Measurements from ENCODE around the gene HYAL4.
A peak's percentile ranks its signal among the peaks of the same experiment; 100 is the strongest.
"Not testable (repeated sequence)": the region's sequence is repeated elsewhere in the genome, so short reads cannot be mapped to it uniquely, and the experiment has no call there.

HYAL4 gene

DNA sequence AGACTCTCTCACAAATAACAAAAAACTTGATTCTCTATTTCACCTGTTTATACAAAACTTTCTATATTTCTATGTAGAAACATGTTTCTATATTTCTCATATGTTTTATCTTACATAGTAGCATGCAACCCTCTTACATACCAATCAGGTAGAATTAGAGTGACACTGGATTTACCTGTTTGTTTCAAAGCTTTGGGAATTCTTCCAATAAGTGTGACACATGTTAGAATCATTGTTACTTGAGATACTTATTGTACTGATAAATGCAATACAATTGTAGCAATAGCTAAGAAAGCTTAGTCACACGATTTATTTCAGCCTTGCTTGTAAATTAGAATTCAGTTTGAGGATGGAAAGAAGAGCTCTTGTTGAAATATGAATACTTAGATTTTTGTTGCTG, 4.9 kb downstream of the HYAL4 start:
- no peak for DNase-seq

DNA sequence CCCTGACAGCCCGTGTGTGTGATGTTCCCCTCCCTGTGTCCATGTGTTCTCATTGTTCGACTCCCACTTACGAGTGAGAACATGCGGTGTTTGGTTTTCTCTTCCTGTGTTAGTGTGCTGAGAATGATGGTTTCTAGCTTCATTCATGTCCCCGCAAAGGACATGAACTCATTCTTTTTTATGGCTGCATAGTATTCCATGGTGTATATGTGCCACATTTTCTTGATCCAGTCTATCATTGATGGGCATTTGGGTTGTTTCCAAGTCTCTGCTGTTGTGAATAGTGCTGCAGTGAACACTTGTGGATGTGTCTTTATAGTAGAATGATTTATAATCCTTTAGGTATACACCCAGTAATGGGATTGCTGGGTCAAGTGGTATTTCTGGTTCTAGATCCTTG, 6.4 kb downstream of the HYAL4 start:
- not testable (repeated sequence) for DNase-seq

DNA sequence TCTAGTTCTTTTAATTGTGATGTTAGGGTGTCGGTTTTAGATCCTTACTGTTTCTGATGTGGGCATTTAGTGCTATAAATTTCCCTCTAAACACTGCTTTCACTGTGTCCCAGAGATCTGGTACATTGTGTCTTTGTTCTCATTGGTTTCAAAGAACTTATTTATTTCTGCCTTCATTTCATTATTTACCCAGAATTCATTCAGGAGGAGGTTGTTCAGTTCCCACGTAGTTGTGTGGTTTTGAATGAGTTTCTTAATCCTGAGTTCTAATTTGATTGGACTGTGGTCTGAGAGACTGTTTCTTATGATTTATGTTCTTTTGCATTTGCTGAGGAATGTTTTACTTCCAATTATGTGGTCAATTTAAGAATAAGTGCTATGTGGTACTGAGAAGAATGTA, 9.3 kb downstream of the HYAL4 start:
- not testable (repeated sequence) for DNase-seq

DNA sequence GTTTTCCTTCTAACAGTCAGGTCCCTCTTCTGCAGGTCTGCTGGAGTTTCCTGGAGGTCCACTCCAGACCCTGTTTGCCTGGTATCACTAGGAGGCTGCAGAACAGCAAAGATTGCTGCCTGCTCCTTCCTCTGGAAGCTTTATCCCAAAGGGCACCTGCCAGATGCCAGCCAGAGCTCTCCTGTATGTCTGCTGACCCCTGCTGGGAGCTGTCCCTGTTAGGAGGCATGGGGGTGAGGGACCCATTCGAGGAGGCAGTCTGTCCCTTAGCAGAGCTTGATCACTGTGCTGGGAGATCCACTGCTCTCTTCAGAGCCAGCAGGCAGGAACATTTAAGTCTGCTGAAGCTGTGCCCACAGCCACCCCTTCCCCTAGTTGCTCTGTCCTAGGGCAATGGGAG, 11.5 kb downstream of the HYAL4 start:
- not testable (repeated sequence) for DNase-seq

DNA sequence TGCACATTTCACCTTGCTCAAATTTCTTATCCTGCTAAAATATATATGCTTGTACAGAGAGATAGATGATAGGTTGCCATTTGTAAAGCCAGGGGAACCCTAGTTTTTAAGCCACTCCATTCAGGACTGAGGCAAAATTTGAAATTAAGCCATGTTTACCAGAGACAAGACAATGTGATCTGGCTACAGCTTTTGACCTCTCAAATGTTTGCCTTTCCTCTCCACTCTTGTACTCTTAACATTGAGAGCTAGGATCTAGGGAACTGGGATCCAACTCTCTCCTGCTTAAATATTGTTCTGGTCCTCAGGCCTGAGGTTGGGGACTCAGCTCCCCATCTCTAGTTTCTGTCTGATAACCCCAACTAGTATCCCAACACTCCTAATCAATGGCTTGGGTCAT, 15.9 kb downstream of the HYAL4 start:
- DNase-seq: no peak

DNA sequence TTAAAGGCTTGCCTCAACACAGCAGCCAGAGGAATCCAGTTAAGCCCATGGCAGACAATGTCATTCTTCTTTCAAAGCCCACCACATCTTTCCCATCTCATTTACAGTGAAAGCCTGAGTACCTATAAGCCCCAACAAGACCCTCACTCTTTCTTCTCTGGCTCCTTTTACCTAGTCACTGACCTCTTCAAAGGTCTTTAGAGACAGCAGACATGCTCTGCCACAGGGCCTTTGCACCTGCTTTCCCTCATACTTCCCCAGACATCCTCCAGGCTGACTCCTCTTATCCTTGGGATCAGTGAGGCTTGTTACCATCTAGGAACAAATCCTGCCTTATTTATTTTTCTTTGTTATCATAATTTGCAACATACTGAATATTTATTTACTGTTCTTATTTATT, 17.8 kb downstream of the HYAL4 start:
- DNase-seq: no peak

DNA sequence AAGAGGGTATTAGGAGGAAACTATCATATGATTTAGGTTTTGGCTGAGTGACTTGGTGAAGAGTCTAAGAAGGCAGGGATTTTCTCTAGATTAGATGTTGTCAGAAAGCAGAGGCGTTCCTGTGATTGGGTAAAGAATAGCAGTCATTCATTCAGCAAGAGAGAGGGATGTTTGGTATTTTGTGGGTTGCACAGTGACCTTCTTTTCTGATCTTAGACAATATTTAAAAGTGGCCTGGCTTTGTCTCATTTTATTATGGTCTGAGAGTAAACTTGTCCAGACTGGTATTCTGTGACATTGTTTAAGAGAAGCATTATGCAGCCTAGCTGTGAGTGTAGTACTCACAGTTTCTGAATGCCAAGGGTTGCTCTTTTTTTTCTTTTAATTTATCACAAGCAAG, 18.5 kb downstream of the HYAL4 start:
- DNase-seq: no peak

DNA sequence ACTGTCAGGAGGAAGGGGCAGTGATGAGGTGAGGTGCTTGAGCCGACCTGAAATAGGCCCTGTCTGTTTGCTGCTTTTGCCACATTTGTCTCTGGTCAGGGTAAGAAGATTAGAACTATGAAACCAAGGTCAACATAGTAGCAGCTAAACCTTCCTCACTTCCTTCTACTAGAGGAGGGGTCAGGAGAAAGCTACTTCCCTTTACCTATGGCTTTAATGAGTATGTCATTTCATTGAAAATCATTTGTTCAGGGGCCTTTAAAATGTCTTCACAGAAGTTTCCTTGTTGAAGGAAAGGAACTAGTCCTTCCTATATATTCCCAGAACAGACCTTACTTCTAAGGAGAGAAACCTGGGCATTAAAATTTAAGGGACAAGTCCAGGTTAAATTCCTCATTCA, 19.0 kb downstream of the HYAL4 start:
- DNase-seq: no peak

DNA sequence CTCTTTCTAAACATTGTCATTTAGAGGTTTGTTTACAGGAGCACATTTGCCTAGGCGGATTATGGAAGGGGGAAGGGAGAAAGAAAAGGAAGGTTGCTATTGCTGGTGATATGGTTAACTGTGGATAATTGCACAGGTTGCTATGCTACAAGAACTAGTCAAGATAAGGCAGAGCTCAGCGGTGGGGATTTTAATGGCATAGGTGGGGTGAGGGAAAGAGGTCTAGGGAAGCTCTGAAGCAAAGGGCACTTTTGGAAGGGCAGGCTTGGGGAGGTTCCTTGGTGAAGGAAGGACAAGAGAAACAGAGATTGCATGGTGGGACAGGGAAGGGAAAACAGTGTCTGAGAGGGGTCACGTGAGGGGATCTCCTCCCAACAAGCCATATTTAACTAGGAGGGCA, 19.5 kb downstream of the HYAL4 start:
- DNase-seq: no peak

DNA sequence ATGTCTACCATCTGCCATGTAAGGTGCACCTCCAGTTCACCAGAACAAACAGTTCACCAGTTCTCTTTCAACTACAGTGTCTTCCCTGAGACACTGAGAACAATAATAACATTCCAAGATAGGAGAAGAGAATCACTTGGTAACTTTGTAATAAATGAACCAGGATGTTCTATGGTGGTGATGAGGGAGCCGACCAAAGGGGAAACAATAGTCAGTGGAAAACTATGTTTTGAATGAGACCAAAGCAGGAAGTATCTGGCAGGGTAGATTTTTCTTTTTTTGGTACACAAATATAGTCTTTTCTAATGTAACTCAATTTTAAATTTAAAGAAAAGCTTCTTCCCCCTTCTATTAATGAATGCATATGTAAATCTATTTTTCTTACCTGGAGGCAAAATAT, 20.0 kb downstream of the HYAL4 start:
- DNase-seq: no peak

DNA sequence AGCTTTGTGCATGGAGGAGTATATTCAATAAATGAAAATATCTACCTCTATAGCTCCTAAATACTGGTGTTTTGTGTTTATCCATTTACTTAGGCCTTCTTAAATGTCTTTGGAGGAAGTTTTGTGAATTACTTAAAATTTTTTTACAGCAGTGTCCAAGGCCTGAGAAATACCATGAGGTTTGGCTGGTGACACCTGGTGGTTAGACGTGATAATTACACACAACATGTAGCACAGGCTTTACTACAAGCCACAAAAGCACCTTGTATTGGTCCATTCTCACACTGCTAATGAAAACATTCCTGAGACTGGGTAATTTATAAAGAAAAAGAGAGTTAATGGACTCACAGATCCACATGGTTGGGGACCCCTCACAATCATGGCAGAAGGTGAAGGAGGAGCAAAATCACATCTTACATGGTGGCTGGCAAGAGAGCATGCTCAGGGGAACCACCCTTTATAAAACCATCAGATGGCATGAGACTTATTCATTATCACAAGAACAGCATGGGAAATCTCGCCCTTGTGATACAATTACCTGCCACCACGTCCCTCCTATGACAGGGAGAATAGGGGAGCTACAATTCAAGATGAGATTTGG, 20.6 kb downstream of the HYAL4 start:
- DNase-seq: peak; percentile 49

DNA sequence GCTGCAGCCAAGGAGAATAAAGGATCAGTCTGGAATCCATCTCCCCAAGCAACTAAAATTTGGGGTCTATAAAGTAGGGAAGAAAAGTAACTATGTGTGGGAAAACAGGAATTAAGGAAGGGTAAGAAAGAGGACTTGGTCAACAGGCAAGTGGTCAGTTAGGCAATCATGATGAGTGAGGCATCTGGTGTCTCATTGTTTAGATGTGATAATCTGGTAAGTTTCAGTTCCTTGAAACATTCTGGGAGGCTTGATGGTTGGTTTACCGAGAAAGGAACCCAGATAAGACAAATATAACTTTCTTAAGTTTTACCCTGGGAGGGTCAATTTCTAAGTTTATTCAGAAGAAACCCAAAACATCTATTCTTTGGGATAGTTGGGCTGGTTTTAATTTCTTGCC, 22.3 kb downstream of the HYAL4 start:
- no peak for DNase-seq

DNA sequence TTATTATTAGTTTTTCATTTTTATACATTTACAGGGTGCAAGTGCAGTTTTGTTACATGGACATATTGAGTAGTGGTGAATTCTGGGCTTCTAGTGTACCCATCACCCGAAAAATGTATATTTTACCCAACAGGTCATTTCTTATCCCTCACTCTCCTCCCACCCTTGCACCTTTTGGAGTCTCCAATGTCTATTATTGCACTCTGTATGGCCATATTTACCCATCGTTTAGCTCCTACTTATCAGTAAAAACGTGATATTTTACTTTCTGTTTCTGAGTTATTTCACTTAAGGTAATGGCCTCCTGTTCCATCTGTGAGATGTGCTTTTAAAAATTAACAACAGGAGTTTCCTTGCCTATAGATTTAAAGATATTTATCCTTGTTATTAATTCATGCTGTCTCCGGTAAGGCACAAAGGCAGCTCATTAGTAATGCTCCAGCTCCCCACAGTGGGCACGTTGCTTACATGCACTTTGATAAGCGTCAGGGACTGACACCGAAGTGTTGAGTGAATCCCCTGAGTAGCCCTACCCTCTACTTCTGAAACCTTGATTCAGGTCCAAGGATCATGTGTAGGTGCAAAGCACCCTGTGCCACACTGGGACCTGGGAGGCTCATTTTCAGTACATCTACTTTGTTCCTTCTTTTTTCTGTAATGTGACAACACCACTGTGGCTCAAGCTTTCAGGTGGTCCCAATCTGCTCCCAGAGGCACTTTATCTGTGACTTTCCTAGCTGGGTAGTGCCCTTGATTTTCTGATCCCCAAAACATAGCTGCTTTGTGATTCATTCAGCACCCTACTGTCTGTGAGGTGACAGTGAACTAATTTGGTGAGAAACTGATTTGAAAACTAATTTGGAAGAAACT, 27.3 kb downstream of the HYAL4 start:
- DNase-seq: peak; percentile 37

DNA sequence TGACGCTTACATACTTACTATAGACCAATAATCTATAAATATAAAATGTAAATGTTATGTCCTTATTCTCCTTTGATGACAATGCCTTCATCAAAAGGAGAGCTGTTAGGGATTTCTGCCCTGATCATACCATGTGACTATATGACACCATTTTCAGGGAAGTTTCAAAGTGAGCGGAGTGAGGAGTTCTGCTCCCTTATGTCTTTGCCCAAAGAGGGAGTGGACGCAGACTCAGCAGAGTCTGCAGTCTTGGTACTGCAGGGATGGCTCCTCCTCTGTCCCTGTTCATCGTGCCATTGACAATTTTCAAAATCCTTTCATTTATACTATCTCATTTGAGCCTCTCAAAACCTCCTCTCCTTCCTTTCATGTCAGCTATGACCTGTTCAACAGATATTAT, 27.9 kb downstream of the HYAL4 start:
- no peak for DNase-seq

DNA sequence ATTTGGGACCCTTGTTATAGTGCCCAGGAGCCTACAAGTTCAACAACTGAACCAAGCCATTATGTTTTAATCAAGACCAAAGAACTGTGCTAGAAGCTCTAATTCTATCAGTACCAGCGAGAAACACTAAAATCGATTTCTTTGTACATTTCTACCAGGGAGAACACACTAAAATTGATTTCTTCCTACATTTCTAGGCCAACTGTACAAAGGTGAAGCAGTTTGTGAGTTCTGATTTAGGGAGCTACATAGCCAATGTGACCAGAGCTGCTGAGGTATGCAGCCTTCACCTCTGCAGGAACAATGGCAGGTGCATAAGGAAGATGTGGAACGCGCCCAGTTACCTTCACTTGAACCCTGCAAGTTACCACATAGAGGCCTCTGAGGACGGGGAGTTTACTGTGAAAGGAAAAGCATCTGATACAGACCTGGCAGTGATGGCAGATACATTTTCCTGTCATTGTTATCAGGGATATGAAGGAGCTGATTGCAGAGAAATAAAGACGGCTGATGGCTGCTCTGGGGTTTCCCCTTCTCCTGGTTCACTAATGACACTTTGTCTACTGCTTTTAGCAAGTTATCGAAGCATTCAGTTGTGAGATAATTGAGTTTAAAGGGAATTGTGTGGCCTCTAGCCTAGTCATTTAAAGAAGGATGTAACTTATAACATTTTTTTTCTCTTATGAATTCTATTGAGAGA, 31.7 kb downstream of the HYAL4 start:
- DNase-seq: no peak

DNA sequence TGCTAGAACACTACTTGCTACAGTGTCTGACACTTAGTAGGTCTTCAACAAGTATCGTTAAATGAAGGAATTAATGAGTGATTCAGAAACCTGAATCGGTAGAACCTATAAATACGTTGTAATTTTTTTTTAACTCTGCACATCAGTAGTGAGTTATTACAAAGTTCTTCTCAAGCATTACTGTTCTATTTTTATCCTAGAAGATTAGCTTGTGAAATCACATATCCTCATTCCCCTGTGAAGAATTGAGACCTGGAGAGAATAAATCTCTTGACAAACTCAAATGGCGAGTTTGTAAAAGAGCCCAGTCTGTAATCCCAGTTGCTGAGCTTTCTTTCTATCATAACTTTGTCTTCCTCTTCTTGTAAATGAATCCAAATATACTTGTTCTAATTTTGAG, 34.7 kb downstream of the HYAL4 start:
- DNase-seq: no peak

DNA sequence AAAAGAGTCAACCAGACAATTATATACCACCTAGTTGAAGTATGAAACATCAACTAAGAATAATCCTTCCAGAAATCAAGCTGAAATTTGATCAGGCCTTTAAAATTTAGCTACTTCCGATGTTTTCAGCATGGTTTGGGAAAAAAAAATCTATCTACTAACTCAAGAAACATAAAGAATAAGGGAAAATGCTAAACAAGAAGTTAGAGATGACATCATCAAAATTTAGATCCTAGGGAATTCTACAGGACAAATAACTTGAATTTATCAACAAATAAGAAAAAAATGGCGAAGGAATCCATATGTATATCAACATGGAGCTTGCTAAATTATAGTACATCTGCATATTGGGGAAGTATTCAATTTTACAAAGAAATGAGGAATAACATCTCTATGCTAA, 36.3 kb downstream of the HYAL4 start:
- DNase-seq: no peak

DNA sequence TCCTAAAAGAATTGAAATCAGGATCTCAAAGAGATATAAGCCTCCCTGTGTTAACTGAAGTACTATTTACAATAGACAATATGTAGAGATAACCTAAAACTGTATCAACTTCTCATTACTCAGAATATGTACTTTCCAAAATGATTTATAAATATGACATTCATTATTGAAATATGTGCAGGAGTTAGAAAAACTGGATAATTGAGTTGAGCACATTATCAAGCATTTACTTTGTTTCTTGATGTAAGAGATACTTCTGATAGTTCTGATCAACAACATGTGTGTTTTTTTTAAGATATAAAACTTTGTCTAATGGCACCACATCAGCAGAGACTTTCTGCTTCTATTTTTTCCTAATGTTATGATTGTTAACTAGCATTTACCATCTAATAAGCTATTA, 38.2 kb downstream of the HYAL4 start:
- DNase-seq: no peak

DNA sequence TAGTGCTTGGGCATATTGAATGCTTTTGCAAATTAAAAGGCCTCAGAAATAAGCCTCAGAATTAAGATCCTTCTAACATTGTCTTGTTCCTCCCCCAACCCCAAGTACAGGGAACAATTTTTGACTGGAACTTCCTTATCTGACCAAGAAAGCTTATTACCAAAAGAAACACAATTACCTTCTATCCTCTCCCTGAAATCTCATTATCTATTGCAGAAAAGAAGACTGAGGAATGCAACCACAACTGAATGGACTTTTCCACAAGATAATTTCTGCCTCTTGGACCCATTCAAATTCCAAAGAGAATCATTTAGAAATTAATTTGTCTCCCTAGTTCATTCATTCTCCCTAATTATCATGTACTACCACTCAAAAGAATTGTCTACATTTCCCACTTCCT, 43.2 kb downstream of the HYAL4 start:
- no peak for DNase-seq

DNA sequence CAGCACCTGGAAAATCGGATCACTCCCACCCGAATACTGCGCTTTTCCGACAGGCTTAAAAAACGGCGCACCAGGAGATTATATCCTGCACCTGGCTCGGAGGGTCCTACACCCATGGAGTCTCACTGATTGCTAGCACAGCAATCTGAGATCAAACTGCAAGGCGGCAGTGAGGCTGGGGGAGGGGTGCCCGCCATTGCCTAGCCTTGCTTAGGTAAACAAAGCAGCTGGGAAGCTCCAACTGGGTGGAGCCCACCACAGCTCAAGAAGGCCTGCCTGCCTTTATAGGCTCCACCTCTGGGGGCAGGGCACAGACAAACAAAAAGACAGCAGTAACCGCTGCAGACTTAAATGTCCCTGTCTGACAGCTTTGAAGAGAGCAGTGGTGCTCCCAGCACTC, 49.8 kb downstream of the HYAL4 start:
- DNase-seq: not testable (repeated sequence)

DNA sequence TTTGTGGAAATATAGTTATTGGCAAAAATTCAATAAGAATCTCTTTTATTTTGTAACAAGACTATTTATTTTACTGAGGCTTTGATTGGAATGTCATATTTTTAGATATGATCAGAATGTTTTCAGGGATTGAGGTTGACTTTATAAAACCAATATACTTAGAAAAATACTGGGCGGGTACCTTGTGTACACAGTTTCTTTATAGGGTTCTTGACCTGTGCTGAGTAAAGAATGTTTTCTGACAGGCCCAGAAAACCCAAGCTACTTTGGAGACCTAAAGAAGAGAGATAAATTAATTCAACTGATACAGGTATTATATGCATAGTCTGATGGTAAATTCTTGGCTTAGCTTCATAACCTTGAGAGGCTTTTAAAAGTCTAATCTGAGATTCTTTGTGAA, 56.1 kb downstream of the HYAL4 start:
- DNase-seq: no peak

DNA sequence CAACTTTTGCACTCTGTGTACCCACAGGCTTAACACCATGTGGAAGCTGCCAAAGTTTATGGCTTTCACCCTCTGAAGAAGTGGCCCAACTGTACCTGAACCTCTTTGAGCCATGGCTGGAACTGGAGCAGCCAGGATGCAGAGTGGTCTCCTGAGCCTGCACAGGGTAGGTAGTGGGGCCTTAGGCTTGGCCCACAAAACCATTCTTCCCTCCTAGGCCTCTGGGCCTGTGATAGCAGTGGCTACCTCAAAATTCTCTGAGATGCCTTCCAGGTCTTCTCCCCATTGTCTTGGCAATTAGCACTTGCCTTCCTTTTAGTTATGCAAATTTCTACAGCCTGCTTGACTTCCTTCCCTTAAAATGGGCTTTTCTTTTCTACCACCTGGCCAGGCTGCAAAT, 60.7 kb downstream of the HYAL4 start:
- DNase-seq: no peak

DNA sequence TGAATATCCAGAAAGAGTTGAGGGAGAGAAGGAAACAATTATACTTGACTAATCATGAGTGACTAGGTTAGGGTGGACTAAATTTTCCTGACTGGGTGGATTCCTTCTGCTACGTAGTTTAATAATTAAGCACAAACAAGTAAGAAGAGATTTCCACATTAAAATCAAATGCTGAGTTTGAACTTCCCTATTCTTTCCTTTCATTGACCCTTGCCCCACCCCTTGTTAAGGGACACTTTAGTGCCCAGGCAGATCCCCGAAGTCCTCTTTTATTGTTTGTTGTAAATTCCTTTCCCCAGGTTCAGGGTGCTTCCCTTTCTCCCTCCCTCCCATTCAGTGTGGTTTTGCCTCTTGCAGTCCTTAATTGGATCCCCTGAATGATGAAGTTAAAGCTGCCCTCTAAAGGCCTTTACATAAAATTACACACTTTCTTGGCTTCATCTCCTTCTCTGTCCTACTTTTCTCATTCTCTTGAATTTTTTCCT, 71.3 kb downstream of the HYAL4 start:
- DNase-seq: no peak

DNA sequence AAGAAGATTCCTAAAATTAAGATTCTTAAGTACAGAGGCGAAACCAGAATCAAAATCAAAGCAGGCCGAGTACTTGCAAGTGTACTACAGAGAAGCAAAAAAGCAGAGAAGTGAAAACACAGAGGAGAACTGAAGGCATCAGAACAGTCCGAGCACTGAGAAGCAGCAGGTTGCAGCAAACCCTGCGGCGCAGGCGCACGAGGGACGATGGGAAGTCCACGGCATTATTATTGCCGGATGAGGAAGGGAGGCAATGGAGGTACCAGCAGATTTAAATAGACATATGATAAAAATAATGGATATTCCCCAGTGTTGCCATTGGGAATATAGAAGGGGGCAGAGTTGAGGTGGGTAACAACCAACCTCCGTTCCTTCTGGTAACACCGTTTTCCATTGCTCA, 72.9 kb downstream of the HYAL4 start:
- no peak for DNase-seq
